Effector CD4-positive, alpha-beta T cell (primary cell): Measurements from ENCODE around the gene HMG20B.
A peak's percentile ranks its signal among the peaks of the same experiment; 100 is the strongest.

Source experiments
- DNase-seq: peaks from one replicate; pipeline ENCODE4 v3.0.0-alpha.2; 2020

The HMG20B gene

DNA sequence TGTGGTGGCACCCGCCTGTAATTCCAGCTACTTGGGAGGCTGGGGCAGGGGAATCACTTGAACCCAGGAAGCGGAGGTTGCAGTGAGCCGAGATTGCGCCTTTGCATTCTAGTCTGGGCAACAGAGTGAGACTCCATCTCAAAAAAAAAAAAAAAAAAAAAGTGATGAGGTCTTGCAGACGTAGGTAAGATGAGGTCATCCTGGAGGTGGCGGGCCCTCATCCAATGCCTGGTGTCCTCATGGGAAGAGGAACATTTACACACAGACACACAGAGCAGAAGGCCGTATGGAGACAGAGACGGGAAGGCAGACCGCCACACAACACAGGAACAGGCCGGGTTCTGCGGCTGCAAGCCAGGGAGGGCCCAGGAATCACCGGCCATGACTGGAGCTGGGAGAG lies 49.5 kb downstream of the HMG20B start:
- DNase-seq: no peak

DNA sequence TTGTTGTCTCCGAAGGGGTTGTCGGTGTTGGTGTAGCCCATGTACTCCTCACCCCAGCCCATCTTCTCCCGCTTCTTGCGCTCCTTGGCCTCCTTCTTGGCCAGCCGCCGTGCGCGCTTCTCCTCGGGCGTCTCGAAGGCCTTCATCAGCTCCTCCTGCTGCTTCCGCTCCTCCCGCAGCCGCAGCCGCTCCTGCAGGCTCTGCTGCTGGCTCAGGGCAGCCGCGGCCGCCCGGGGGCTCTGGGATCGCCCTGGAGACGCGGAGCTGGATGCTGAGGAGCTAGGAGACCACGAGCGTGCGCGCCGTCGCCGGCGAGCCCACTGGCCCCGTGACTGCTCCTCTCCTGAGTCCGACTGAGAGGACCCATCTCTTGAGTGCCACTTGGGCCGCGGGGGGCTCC lies 51.0 kb downstream of the HMG20B start:
- no peak for DNase-seq

DNA sequence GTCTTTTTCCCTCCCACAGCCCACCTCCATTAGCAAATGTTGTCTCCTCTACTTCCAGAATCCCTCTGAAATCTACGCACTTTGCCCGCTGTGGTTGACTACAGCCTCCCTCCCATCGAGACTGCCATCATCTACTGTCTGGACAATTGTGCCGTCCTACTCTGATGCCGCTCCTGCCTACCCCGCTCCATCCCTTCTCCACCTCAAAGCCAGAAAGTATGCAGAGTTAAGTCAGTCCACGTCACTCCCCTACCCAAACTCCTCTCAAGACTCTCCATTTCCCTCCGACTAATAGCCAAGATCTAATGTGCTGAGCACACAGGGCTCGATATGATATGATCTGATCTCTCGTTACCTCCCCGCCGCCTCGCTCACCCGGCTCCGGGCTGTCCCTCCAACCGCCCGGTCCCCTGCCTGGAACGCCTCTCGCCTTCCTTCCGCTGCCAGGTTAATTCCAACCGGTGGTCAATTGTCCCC lies 53.3 kb downstream of the HMG20B start:
- peak; percentile 14 for DNase-seq

DNA sequence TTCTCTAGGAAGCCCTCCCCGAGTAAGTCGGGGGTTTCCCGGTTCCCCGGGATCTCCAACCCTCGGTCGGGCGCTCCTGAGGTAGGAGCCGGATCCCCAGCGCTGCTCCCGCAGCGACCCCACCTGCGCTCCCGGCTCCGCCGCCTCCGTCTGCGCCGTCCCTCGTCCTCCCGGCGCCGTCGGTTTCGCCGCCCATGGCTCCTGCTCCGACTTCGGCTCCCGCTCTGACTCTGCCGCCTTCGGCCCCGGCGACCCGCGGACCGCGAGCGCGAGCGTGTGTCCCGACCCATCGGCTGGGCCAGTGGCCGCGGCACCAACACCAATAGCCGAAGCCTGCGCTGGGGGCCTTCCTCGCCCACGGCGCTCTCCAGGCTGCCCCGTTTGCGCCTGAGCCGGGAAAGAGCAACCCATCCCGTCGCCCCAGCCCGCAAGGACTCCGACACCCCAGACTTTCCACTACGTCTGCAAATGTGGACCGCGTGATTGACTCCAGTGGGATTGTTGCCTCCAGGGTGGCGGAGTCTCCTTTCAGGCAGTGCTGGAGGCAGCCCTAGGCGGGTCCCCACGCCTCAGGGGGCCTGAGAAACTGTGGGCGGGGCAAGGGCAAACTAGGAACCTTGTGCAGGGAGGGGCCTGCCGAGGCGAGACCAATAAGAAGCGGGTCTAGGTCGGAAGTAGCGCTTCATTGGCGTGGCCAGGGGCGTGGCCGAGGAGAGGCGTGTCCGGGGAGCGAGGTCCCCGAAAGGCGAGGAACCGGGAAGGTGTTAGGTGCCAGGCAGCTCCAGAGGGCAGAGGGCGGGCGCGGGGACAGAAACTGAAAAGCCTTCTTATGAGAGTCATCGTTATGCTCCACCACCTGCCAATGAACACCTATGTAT lies 54.0 kb downstream of the HMG20B start, which contains the start of gene CACTIN:
CACTIN (minus strand) TSS at position 318 of the 878 bp plus-strand sequence; CDS start at position 290, 28 bp downstream.
- DNase-seq: peak; percentile 98

DNA sequence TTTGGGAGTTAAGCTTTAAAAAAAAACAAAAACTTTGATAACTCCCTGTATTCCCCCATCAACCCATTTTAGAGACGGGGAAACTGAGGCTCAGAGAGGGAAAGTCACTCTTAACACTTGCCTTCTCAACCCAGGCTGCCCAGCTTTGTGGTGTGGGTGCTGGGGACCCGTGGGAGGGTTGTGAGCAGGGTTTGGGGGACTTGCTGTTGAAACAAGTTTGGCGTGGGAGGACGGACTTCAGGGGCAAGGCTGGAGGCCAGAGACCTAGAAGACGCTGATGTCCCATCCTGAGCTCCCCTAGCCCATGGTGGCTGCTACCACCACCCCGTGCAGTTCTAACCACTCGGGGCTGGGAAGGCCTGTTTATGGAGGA lies 54.6 kb downstream of the HMG20B start:
- DNase-seq: no peak
